DND-41 (cell line): ENCODE results near the gene ZIC4.

Experiments
- ATAC-seq: fragments of 200-7000 bp; cut with Tn5 transposase; 3 replicates; pipeline ENCODE4 v1.9.1; 2021; ENCODE audit warnings: low read depth; ENCODE audit not compliant: insufficient read depth
- DNase-seq: peaks from one replicate; pipeline ENCODE4 v3.0.0-alpha.2; 2020
- H2AFZ ChIP-seq: 2 replicates; pipeline ENCODE4 v1.6.0; 2012; ENCODE audit warnings: low read depth, low read length
- H3K27ac ChIP-seq: 2 replicates; pipeline ENCODE4 v1.5.1; 2012; ENCODE audit warnings: low read length, inconsistent platforms
- H3K27me3 ChIP-seq: fragments of 200-600 bp; sonication (generic); 2 replicates; pipeline ENCODE4 v1.6.0; 2012; ENCODE audit warnings: low read length, mild to moderate bottlenecking, inconsistent platforms; ENCODE audit not compliant: insufficient read depth, poor library complexity
- H3K36me3 ChIP-seq: 2 replicates; pipeline ENCODE4 v1.5.1; 2012; ENCODE audit warnings: low read length, inconsistent platforms; ENCODE audit not compliant: insufficient read depth
- H3K4me1 ChIP-seq: 2 replicates; pipeline ENCODE4 v1.5.1; 2012; ENCODE audit warnings: mild to moderate bottlenecking, low read length; ENCODE audit not compliant: insufficient read depth
- H3K4me2 ChIP-seq: 2 replicates; pipeline ENCODE4 v1.6.0; 2012; ENCODE audit warnings: mild to moderate bottlenecking, moderate library complexity, low read length, inconsistent platforms; ENCODE audit not compliant: insufficient read depth
- H3K4me3 ChIP-seq, 2 experiments: fragments of 200-600 bp in 1 of 2; shearing (Covaris generic) in 1 of 2; 2 replicates each; pipeline ENCODE4 v1.5.1; 2012 to 2016; ENCODE audit warnings: inconsistent platforms in 2 of 2, low read length in 2 of 2, mild to moderate bottlenecking in 2 of 2, low read depth in 1 of 2, moderate library complexity in 1 of 2
- H3K79me2 ChIP-seq: 2 replicates; pipeline ENCODE4 v1.6.0; 2012; ENCODE audit warnings: low read length, inconsistent platforms; ENCODE audit not compliant: insufficient read depth
- H3K9ac ChIP-seq: 2 replicates; pipeline ENCODE4 v1.6.0; 2012; ENCODE audit warnings: low read depth, mild to moderate bottlenecking, inconsistent platforms, low read length, moderate library complexity
- H3K9me3 ChIP-seq: 2 replicates; pipeline ENCODE4 v1.5.1; 2012; ENCODE audit warnings: low read length, moderate library complexity, mild to moderate bottlenecking, inconsistent platforms; ENCODE audit not compliant: insufficient read depth, severe bottlenecking
- H4K20me1 ChIP-seq: 2 replicates; pipeline ENCODE4 v1.6.0; 2012; ENCODE audit warnings: low read length; ENCODE audit not compliant: insufficient read depth
- CTCF ChIP-seq: IDR thresholded peaks from 2 replicates; pipeline ENCODE4 v1.5.1; 2012; ENCODE audit warnings: borderline replicate concordance, low read length, moderate library complexity, mild to moderate bottlenecking; ENCODE audit not compliant: poor library complexity, severe bottlenecking; ENCODE audit errors: extremely low read depth
- EZH2 ChIP-seq: IDR thresholded peaks from 3 replicates; pipeline ENCODE4 v1.6.1; 2012; ENCODE audit warnings: borderline replicate concordance, low read depth, mild to moderate bottlenecking, moderate library complexity, low read length, inconsistent platforms; ENCODE audit not compliant: severe bottlenecking

ZIC4 gene

GRCh38 chr3:147393943-147394883 lies 12.1 kb downstream of the ZIC4 start:
- Histone ChIP-seq H4K20me1 (no peaks in the 10 kb centered on the region), H3K9ac (no peak overlapping the region), H3K27ac (no peak overlapping the region), H3K9me3 (peaks cover 38% of the 10 kb centered on the region), H3K27me3 (no peaks in the 10 kb centered on the region), H3K4me3 (no peak overlapping the region), H2AFZ (no peak overlapping the region), H3K4me2 (no peak overlapping the region), H3K79me2 (no peaks in the 10 kb centered on the region), H3K4me1 (no peaks in the 10 kb centered on the region), H3K36me3 (no peaks in the 10 kb centered on the region)
- ATAC-seq (no peak), DNase-seq (no peak)
- TF ChIP-seq CTCF: no peak
- TF ChIP-seq EZH2: no peak

- TF ChIP-seq EZH2 (no peak), CTCF (no peak)
- no peak overlapping the region for H3K9ac ChIP-seq
- H2AFZ ChIP-seq: no peak overlapping the region
- H3K4me1 ChIP-seq: no peaks in the 10 kb centered on the region
- no peaks in the 10 kb centered on the region for H3K36me3 ChIP-seq
- DNase-seq (no peak), ATAC-seq (no peak)
- H3K9me3 ChIP-seq: peaks cover 38% of the 10 kb centered on the region
- no peaks in the 10 kb centered on the region for H4K20me1 ChIP-seq
- H3K27ac ChIP-seq: no peak overlapping the region
- H3K27me3 ChIP-seq: no peaks in the 10 kb centered on the region
- H3K4me3 ChIP-seq: no peak overlapping the region
- no peak overlapping the region for H3K4me2 ChIP-seq
- no peaks in the 10 kb centered on the region for H3K79me2 ChIP-seq
Observed at GRCh38 chr3:147393261-147393942, 12.9 kb downstream of the ZIC4 start.

- no peaks in the 10 kb centered on the region for H3K4me1 ChIP-seq
Observed at GRCh38 chr3:147392625-147392946, 13.8 kb downstream of the ZIC4 start.

More at GRCh38 chr3:147392625-147392946, 13.8 kb downstream of the ZIC4 start:
- Histone ChIP-seq H3K9ac (no peak overlapping the region), H4K20me1 (no peaks in the 10 kb centered on the region), H3K79me2 (no peaks in the 10 kb centered on the region), H3K9me3 (peaks cover 38% of the 10 kb centered on the region), H3K4me2 (no peak overlapping the region), H2AFZ (no peak overlapping the region), H3K4me3 (no peak overlapping the region), H3K27me3 (no peaks in the 10 kb centered on the region), H3K27ac (no peak overlapping the region), H3K36me3 (no peaks in the 10 kb centered on the region)
- ATAC-seq: no peak
- TF ChIP-seq CTCF (no peak), EZH2 (no peak)
- DNase-seq: no peak
